Subcutaneous adipose tissue (tissue), 4 donors: ENCODE results near the gene DHCR24. TPM values are rescaled to one million over a fixed set of nuclear protein-coding genes. Genes with fewer than 3 reads are reported as not detected.

Experiments
- CTCF ChIP-seq: fragments of 450-650 bp; IDR thresholded peaks from one replicate; pipeline ENCODE4 v1.5.1; 2016; ENCODE audit warnings: low read depth, mild to moderate bottlenecking, control low read depth, antibody characterized with exemption, moderate library complexity
- total RNA-seq, 4 donors: library from RNA; depleted of rRNA; stranded (reverse); fragments of >200 nt; gene quantifications; one replicate each; pipeline ENCODE4 v1.1.0, GENCODE V29; 2016

Gene DHCR24
- total RNA-seq, 4 donors from 2014 or later: 66.2 to 180 (median 131) TPM

DNA sequence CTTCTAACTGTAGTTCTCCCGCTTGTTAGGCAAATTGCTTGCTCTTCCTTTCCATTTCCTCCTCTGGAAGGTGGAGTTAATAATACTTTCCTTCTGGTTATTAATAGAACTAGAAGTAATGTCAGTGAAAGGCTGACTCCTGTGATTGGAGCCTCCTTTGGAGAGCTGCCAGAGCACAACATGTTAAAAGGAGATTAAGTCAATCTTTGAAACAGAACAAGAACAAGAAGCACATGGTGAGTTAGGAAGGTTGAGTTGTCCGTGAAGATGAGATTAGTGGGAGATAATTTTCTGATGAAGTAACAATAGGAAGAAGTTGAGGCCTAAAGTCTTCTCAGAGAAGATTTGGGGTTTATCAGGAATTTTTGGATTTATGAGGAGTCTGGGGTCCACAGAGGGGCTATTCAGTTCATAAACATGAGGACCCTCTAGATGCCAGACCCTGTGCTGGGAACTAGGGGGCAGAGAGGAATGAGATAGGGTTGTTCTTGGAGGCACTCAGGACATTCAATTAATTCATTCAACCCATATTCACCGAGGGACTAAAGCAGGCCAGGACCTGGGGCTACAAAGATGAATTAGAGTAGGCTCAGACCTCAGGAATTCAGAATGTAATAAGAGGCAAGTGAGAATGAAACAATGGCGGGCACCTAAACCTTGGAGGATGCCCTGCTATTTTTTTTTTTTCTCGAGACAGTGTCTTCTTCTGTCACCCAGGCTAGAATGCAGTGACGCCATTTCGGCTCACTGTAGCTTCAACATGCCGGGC lies 40.7 kb upstream of the DHCR24 start:
- no peak for TF ChIP-seq CTCF

- no peak for TF ChIP-seq CTCF
Observed at GRCh38 chr1:54926970-54927369, 40.0 kb upstream of the DHCR24 start.

DNA sequence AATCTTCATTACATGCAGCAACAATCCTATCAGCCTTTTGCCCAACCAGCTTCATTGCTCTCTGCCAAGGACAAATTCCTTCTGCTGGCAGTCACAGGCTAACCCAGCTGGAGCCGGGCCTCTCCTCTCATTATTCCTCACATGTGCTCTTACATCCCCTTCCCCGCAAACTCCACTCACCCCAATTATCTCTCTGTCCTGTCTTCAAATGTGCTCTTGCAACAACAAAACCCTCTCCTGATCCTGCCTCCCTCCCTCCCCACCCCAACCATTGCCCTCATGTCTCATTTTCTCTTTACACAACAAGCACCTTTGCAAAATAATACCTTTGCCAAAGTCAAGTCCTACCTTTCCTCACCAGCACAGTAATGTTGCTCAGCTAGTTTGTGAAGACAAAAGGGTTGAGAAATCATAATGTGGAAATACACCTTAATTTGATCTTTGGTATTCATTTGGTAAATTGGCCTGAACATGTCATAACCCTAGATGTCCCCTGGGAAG lies 36.0 kb upstream of the DHCR24 start:
- TF ChIP-seq CTCF: no peak

GRCh38 chr1:54922040-54922761 lies 35.2 kb upstream of the DHCR24 start:
- no peak for TF ChIP-seq CTCF

DNA sequence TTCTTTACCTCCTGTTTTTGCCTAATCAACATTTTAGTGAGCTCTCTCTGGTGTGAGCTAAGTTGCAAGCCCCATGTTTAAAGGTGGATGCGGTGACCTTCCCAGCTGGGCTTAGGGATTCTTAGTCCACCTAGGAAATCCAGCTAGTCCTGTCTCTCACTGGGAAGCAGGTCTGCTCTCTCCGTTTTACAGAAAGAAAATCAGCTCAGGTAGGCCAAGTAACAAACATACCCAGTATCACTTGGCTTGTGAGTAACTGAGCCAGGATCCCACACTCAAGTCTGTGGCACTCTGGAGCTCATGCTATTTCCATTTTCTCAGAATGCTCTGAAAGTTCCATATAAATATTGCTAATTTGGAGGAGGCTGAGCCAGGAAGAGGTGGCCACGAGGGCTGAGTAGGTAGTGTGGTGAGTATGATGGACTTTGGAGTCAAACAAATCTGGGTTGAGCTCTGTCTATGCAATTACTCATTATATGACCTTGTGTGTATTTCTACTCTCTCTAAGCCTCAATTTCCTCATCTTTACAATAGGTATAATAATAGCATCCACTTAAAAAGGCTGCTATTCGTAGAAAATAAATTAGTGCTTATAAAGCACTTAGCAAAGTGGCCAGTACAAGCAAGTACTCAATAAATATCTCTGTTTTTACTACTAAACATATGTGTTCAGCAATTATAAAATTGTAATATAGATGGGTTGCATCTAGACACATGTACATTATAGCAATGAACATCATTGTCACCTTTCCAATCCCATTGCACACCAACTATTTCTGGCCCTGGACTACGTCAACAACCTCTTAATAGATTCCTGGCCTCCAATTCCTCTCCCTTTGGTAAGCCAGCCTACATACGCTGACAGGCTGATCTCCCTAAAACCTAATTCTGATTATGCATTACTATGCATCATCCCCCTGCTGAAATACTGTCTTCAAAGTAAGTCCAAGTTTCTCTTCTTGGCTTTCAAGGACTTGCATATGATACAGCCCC lies 32.7 kb upstream of the DHCR24 start:
- TF ChIP-seq CTCF: no peak

GRCh38 chr1:54906586-54906985 lies 19.6 kb upstream of the DHCR24 start:
- TF ChIP-seq CTCF: no peak
